Measurements from ENCODE around the gene PDGFD. TPM values are rescaled to one million over a fixed set of nuclear protein-coding genes. Genes with fewer than 3 reads are reported as not detected.

Gene PDGFD
- total RNA-seq (26.0 TPM), polyA plus RNA-seq (26.7 TPM)

DNA sequence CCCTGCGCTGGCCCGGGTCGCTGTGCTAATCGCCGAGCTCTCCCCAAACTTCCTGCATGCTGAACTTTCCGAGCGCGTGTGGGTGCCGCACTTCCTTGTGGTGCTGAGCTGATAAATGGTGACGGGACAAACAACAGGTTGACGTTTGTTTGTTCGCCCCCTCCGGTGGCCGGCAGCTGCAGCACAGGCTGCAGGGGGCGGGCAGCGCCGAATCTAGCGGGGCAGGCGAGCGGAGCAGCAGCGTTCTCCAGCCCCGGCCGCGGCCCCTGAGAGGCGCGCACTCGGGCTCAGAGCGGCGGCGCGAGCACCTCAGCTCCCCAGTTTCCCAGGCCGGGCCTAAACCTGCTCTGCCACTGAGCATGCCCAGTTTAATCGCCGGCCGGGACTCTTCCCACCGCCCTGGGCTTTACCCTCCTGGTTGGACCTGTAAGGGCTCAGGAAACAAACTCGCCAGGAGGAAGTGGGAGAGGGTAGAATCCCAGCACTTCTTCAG, at the start of gene PDGFD:
TSS of gene PDGFD (minus strand) at position 120 of the 493 bp plus-strand sequence.
- no peak for DNase-seq (ENCODE audit: extremely low spot score)
- H3K4me3 ChIP-seq (ENCODE audit: low read depth, low read length) = peak within 1 kb of the TSS; percentile 53
- 1% methylated on average over 37 of the region's 37 CpGs for WGBS
- H3K4me1 ChIP-seq (ENCODE audit: insufficient read depth) = no peaks in the 10 kb centered on the region
- H3K27ac ChIP-seq (ENCODE audit: low read depth) = peak within 1 kb of the TSS; percentile 34
- H3K36me3 ChIP-seq (ENCODE audit: insufficient read depth) = no peaks in the 10 kb centered on the region

DNA sequence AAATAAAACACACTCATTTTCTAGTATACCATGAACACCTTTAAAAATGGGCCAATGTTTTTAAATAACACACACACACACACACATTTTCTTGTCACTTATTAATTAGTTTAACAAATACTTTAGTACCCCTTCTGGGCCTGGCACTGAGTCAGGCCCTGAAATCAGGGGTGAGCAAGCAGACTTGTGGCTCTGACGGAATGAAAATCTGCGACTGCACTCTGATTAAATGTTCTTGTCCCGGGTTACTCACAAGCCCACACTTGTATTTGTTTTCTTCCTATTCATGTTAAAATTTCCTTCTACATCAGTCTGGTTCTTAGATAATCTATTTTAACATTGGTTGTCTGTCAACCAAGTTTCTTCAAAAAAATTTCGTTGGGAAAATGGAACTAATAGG, 43.0 kb upstream of the PDGFD start:
- Histone ChIP-seq H3K36me3 (ENCODE audit: insufficient read depth) (no peaks in the 10 kb centered on the region), H3K27ac (ENCODE audit: low read depth) (no peak overlapping the region), H3K4me1 (ENCODE audit: insufficient read depth) (no peaks in the 10 kb centered on the region), H3K4me3 (ENCODE audit: low read depth, low read length) (no peak overlapping the region)
- DNase-seq (ENCODE audit: extremely low spot score) = no peak
- 76% methylated on average over 4 of the region's 4 CpGs for WGBS

DNA sequence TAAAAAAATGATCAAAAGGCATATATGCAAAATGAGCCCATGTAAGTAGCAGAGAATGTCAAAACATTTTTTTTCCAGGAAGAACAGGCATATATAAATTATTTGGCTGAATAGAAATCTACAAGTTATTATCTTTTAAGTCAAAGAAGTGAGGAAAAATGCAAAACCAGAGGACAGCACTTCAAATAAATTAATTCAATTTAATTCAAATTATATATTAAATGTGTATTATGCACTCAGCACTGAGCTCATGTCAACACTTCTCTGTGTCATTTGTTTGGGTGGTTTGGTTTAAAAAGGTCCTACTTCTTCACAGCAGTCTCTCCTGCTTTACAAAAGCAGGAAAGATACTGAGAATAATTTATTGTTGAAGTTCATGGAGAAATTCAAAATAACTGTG, 41.9 kb upstream of the PDGFD start:
- Histone ChIP-seq H3K27ac (ENCODE audit: low read depth) (no peak overlapping the region), H3K36me3 (ENCODE audit: insufficient read depth) (no peaks in the 10 kb centered on the region), H3K4me1 (ENCODE audit: insufficient read depth) (no peaks in the 10 kb centered on the region), H3K4me3 (ENCODE audit: low read depth, low read length) (no peak overlapping the region)
- DNase-seq (ENCODE audit: extremely low spot score) = no peak

DNA sequence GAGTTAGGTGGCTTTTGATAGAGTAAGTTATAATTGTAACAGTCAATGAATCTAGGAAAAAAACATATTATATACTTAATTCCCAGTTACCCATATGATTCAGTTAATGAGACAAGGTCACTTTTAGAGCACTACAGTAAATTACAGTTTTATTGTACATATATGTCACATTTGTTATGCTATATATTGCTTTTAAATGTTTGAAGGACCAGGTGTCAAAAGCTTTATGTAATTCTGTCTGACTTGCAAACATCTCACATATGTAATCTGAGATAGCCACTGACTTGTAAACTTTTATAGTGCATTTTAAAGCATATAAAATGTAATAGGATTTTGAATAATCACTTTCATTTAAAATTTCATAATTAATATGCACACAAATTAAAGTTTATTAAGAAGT, 36.7 kb upstream of the PDGFD start:
- H3K4me3 ChIP-seq (ENCODE audit: low read depth, low read length) = no peak overlapping the region
- H3K27ac ChIP-seq (ENCODE audit: low read depth) = no peak overlapping the region
- H3K4me1 ChIP-seq (ENCODE audit: insufficient read depth) = no peaks in the 10 kb centered on the region
- DNase-seq (ENCODE audit: extremely low spot score) = no peak
- no peaks in the 10 kb centered on the region for H3K36me3 ChIP-seq (ENCODE audit: insufficient read depth)

DNA sequence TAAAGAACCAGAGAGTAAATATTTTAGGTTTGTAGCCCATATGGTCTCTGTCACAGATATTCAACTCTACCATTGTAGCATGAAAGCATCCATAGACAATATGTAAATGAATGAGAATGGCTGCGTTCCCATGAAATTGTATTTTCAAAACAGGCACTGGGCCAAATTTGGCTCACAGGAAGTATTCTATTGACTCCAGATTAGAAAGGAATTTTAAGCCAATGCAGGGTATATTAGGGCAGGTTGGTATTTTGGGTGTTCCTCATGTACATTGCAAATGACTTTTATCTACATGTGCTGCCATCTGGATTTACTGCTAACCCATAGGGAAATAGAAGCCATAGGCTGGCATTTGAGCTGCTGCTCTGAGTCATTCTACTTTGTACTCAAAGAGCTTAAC, 35.1 kb upstream of the PDGFD start:
- Histone ChIP-seq H3K27ac (ENCODE audit: low read depth) (no peak overlapping the region), H3K36me3 (ENCODE audit: insufficient read depth) (no peaks in the 10 kb centered on the region)

DNA sequence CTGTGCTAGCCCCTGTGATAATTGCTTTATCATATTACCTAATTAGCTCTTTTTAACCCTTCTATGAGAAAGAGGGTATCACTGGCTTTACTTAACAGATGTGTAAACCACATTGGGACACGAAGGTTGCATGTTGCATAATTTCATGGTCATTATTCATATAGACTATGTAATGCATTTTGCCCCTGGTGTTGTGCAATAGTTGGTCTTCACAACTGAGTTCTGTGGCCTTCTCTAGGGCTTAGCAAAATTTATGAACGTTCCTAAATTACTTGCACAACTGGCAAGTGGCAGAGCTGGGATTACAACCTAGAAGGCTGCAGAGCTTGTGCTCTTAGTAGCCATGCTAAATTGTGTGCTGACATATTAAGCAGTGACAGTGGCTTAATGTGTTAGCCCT, 34.6 kb upstream of the PDGFD start:
- H3K4me3 ChIP-seq (ENCODE audit: low read depth, low read length) = no peak overlapping the region
- whole genome bisulfite sequencing = 74% methylated on average over 2 of the region's 2 CpGs
- H3K4me1 ChIP-seq (ENCODE audit: insufficient read depth) = no peaks in the 10 kb centered on the region
- H3K27ac ChIP-seq (ENCODE audit: low read depth) = no peak overlapping the region
- no peaks in the 10 kb centered on the region for H3K36me3 ChIP-seq (ENCODE audit: insufficient read depth)
- no peak for DNase-seq (ENCODE audit: extremely low spot score)

More for the DNA sequence above, 35.1 kb upstream of the PDGFD start:
- Histone ChIP-seq H3K4me1 (ENCODE audit: insufficient read depth) (no peaks in the 10 kb centered on the region), H3K4me3 (ENCODE audit: low read depth, low read length) (no peak overlapping the region)
- DNase-seq (ENCODE audit: extremely low spot score) = no peak
- 56% methylated on average over 1 of the region's 1 CpG for WGBS

DNA sequence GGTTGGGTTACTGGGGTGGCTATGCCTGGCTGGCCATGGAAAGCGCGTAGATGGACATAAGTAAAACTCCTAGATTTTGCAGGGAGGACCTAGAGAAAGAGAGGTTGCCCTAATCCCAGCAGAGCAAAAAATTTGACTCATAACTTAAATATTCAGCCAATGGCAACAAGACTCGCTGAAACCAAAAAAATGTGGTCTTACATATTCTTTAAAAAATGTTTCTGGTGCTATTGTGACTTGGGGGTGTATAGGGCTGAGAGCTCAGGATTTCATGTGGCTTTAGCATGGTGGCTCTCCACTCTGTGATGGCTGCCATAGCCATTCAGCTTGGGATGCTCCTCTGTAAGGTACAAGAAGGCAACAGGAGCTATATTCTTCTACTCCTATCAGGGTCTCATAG, 27.2 kb upstream of the PDGFD start:
- Histone ChIP-seq H3K27ac (ENCODE audit: low read depth) (no peak overlapping the region), H3K4me3 (ENCODE audit: low read depth, low read length) (no peak overlapping the region), H3K36me3 (ENCODE audit: insufficient read depth) (no peaks in the 10 kb centered on the region), H3K4me1 (ENCODE audit: insufficient read depth) (no peaks in the 10 kb centered on the region)
- 94% methylated on average over 3 of the region's 3 CpGs for WGBS
- no peak for DNase-seq (ENCODE audit: extremely low spot score)

DNA sequence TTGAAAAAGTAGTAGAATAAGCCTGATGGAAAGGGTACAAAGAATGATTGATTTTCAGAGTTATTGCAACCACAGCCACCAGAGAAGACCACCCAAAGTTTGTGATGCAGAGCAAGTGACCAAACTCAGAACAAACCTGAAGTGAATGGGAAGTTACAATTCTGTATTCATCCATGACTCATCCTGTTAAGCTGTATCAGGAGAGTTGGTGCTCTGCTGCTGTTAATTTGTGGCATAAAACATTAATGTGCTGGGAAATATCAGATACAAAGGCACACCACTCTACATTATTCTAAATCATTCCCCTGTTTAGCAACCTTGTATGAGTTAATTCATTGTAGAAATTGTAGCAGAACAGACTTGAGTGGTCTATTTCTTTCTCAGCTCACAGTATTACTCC, 19.6 kb upstream of the PDGFD start:
- Histone ChIP-seq H3K4me1 (ENCODE audit: insufficient read depth) (no peaks in the 10 kb centered on the region), H3K27ac (ENCODE audit: low read depth) (no peak overlapping the region), H3K36me3 (ENCODE audit: insufficient read depth) (no peaks in the 10 kb centered on the region), H3K4me3 (ENCODE audit: low read depth, low read length) (no peak overlapping the region)
- DNase-seq (ENCODE audit: extremely low spot score) = no peak

DNA sequence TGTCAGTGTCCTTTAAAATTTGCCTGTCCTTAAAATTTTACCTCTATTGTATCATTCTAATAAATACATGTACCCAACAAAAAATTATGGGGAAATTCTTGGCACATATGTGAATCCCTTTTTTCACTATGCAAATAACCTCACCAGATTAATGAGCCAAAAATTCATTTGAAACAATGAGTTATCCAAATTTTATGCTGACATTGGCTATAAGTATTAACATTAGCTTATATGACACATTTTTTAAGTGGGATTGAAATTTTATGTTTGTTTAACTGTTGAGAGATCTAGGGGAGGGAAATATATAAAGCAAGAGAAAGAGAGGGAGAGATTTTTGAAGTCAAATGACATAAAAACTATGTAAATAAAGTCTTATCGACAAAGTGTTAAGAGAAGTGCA, 11.8 kb upstream of the PDGFD start:
- Histone ChIP-seq H3K36me3 (ENCODE audit: insufficient read depth) (no peaks in the 10 kb centered on the region), H3K27ac (ENCODE audit: low read depth) (no peak overlapping the region), H3K4me1 (ENCODE audit: insufficient read depth) (no peaks in the 10 kb centered on the region), H3K4me3 (ENCODE audit: low read depth, low read length) (no peak overlapping the region)
- 88% methylated on average over 1 of the region's 1 CpG for WGBS
- DNase-seq (ENCODE audit: extremely low spot score) = no peak

DNA sequence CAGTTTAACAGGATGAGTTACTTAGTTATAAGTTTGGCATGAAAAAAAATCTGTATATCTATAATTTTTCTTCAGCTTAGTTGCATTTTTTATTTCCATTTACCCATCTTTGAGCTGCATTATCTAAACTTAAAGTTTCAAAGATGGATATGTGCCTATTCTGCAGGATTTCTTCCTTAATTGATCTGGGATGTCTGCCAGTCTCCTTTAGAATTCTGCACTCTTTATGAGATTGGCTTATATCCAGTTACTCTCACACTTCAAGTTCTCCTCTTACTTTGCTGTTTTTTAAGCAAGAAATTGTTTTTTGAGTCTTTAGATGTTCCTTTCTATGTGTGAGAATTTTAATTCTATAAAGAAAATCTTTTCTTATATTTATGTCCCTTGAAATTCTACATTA, 5.1 kb upstream of the PDGFD start:
- no peak overlapping the region for H3K4me3 ChIP-seq (ENCODE audit: low read depth, low read length)
- no peak for DNase-seq (ENCODE audit: extremely low spot score)
- H3K27ac ChIP-seq (ENCODE audit: low read depth) = no peak overlapping the region
- H3K36me3 ChIP-seq (ENCODE audit: insufficient read depth) = no peaks in the 10 kb centered on the region
- H3K4me1 ChIP-seq (ENCODE audit: insufficient read depth) = no peaks in the 10 kb centered on the region

DNA sequence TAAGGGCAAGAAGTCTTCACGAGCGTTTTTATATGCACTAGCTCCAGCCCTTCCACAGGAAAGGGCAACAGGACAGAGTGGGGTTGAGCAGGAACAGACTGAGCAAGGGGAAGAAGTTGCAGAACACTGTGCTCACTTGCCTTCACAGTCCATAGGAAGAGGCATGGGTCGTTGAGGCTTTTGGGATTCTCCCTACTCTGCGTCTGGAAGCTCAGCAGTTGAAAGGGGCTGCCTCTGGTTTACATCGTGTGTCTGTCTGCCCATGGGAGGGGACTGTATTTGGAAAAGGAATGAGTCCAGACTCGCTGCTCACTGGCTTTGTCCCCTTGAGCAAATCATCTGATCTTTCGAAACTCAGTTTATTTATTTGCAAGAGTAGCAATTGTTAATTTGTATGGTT, 1.1 kb upstream of the PDGFD start:
- H3K36me3 ChIP-seq (ENCODE audit: insufficient read depth) = no peaks in the 10 kb centered on the region
- 82% methylated on average over 7 of the region's 7 CpGs for WGBS
- DNase-seq (ENCODE audit: extremely low spot score) = no peak
- no peak overlapping the region for H3K4me3 ChIP-seq (ENCODE audit: low read depth, low read length)
- H3K27ac ChIP-seq (ENCODE audit: low read depth) = no peak overlapping the region
- H3K4me1 ChIP-seq (ENCODE audit: insufficient read depth) = no peaks in the 10 kb centered on the region

DNA sequence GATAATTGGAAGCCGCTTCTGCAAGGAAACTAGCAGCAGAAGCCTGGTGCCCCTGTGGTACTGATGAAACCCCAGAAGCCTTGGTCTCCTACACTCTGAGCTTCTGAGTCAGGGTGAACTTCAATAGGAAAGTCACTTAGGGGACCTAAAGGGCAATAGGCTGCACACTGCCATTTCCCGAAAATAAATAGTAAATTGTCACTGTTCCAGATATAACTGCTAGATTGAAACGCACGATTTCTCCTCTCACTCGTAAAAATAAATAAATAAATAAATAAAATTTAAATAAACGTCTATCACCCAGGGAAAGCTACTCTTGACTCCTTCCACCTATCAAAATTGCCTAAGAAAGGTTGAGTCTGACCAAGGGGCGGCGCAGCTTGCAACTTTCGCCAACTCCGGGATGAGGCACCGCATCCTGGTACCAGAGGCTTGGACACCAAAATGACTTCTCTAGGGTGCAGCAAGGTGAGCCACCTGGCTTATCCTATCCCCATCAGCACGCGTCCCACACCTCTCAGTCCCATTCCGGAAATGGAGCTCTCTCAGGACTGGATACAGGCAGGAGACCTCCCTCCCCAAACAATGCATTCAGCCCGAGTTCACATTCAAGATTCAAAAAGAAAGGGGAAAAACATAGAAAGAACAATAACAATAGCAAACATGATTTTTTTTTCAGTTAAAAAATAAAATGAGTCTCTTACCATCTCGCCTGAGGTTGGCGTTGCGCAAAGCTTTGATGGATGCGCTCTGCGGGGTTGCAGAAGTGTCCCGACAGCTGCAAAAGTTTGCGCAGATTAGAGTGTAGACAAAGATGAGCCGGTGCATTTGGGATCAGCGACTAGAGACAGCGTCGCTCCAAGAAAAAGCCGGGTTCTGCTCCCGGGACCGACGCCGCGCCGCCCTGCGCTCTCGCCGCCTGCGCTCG, 583 bp downstream of the PDGFD start:
- Histone ChIP-seq H3K4me1 (ENCODE audit: insufficient read depth) (no peaks in the 10 kb centered on the region), H3K4me3 (ENCODE audit: low read depth, low read length) (peak overlapping the region; percentile 53), H3K27ac (ENCODE audit: low read depth) (no peak overlapping the region), H3K36me3 (ENCODE audit: insufficient read depth) (no peaks in the 10 kb centered on the region)
- no peak for DNase-seq (ENCODE audit: extremely low spot score)
- WGBS = 8% methylated on average over 38 of the region's 38 CpGs

DNA sequence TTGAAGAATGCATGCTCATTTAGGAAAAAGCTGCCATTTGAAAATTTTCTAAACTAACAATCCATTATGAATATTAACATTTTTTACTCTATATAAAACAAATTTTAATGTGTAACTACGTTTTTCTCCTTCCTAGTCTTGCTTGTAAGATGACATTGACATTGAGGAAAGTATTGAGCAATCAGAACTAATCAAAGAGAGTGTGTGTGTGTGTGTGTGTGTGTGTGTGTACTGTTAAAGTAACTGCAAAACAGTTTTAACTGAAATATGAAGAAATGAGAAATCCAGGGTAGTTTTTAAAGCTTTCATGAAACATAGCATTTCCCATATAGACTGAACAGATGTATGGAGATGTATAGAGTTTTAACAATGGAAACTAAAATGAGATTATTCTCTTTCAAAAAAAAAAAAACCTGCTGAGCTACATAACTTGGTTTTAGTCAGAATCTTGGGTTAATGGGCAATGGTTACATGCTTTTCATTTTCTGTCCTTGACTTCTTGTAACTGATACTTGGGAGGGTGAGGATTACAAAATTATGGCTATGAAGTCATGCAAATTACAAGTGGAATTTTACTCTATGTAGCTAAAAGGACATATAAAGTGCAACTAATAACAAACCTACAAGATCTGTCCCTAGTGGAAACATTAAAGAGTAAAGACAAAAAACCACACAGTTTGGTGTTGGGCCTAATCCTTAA, 2.0 kb downstream of the PDGFD start:
- 73% methylated on average over 1 of the region's 1 CpG for whole genome bisulfite sequencing
- Histone ChIP-seq H3K27ac (ENCODE audit: low read depth) (no peak overlapping the region), H3K4me3 (ENCODE audit: low read depth, low read length) (peak overlapping the region; percentile 53), H3K36me3 (ENCODE audit: insufficient read depth) (no peaks in the 10 kb centered on the region), H3K4me1 (ENCODE audit: insufficient read depth) (no peaks in the 10 kb centered on the region)
- DNase-seq (ENCODE audit: extremely low spot score) = no peak

DNA sequence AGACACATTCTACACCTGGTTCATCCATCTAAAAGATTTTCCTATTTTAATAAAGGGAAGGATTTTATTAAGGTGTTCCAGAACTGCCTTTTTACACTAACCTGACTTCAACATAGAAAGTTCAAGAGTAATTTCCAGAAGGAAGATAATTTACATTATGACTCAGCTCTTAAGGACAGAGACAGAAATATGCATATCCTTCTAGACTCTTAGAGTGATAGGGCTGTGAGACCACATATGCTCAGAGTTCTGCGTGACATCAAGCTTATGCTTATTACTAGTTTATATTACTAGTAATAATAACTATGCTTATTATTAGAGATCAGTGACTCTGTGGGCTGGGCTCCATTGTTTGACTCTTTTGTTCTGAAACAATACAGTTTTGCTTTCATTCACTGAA, 4.6 kb downstream of the PDGFD start:
- Histone ChIP-seq H3K4me3 (ENCODE audit: low read depth, low read length) (no peak overlapping the region), H3K27ac (ENCODE audit: low read depth) (no peak overlapping the region), H3K4me1 (ENCODE audit: insufficient read depth) (no peaks in the 10 kb centered on the region), H3K36me3 (ENCODE audit: insufficient read depth) (no peaks in the 10 kb centered on the region)
- WGBS = 99% methylated on average over 1 of the region's 1 CpG
- DNase-seq (ENCODE audit: extremely low spot score) = no peak
